ENCODE measurements around the gene ATP8B2.
"Not testable (repeated sequence)": the region's sequence is repeated elsewhere in the genome, so short reads cannot be mapped to it uniquely, and the experiment has no call there.

The ATP8B2 gene

DNA sequence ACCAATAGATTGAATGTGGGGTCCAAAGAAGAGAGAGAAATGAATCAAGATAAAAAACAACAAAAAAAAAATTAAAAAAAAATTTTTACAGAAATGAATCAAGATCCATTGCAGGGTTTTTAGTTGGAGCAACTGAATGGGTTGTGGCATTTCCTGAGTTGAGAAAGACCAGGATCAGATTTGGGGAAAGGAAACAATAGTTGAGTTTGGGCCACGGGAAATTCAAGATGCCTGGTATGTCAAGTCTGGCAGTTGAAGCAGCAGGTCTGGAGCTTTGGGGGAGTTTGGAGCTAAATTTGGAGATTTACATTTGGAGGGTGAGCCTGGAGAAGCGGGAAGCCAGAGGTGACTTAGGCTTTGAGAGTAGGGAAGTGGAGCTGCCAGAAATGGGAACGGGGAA is 22.6 kb downstream of the ATP8B2 start:
- DNase-seq: no peak

DNA sequence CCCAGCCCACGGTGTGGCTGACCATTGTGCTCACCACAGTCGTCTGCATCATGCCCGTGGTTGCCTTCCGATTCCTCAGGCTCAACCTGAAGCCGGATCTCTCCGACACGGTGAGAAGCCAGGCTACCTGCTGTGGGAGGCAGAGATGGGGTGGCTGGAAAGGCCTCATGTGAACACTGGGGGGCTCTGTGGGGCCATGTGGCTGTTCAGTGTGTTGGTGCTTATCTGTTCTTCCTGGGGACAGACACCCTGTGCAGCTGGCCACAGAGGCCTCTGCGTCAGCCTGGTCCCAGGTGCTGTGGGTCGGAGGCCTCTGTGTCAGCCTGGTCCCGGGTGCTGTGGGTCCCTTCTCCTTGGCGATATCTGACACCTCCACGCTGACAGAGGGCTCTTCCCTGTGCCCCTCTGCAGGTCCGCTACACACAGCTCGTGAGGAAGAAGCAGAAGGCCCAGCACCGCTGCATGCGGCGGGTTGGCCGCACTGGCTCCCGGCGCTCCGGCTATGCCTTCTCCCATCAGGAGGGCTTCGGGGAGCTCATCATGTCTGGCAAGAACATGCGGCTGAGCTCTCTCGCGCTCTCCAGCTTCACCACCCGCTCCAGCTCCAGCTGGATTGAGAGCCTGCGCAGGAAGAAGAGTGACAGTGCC is 23.2 kb downstream of the ATP8B2 start:
- no peak for DNase-seq

DNA sequence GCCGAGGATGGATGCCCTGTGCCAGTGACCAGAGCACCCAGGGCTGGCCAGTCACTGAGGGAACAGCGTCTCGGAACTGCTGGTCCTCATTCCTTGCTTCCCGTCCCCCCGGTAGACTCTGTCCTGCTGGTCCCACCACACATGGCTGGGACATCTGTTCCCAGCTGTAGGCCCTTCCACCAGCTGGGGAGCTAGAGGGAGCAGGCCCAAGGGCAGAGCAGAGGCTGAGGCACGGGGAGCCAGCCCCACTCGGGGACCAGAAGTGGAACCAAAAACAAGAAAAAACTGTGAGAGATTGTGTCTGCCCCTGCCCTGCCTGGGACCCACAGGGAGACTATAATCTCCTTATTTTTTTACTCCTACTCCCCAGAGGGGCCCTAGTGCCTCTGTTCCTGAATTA is 23.8 kb downstream of the ATP8B2 start:
- DNase-seq: no peak

DNA sequence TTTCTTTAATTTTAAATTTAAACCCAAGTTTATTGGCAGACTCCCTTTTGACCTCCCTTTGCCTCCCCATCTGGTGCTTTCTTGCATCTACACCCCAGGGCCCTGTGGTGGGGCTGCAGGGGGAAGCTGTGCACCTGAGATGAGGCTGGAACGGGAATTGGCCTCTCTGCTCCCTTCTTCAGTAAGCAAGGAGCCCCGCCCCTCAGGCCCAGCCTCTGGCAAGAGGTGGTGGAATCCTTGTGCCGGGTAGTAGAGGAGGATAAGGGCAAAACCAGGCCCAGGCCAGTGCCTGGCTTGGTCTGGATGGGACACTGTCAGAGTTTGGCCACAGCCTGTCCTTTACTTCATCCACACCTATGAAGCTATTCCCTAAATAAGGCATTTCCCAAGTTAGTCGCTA is 25.1 kb downstream of the ATP8B2 start:
- no peak for DNase-seq

DNA sequence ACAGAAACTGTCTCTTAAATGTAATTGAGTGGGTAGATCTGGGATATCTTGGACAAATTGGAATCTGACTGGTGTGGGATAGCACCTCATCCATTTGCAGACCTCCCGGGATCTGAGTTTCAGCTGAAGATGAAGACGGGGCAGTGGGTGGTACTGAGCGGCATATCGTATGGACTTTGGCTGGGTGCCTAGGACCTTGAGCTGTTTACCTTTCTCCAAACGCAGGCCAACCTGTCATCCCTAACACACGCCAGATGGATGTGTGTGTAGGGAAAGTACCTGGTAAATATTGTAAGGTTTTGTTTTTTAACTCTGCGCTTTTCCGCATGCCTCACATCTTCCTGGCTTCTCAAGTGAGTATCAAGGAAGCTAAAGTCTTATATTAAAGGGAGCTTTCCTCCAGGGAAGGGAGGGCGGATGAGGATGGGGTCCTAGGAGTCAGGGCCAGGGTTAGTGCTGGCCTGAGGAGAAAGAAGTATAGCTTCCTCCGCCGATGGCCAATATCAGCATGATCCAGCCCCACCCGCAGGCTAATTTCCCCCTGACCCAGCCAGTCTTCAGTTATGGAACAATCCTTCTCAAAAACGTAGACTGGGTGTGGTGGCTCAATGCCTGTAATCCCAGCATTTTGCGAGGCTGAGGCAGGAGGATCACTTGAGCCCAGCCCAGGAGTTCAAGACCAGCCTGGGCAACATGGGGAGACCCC is 26.2 kb downstream of the ATP8B2 start:
- DNase-seq: no peak

DNA sequence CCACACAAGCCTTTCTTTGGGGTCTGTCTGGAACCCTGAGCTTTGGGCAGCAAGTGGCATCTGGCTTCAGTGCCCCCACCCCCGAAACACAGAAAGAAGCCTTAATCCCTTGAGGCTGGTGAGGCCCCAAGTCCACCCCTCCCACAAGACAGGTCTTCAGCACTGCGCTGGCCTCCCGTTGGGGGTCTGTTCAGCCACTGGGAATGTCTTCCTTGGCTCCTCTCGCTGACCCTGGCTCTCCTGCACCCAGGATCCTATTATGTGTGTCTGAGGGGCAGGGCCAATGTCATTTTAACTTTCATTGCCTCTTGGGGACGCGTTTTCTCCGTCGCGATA is 26.9 kb downstream of the ATP8B2 start:
- no peak for DNase-seq

DNA sequence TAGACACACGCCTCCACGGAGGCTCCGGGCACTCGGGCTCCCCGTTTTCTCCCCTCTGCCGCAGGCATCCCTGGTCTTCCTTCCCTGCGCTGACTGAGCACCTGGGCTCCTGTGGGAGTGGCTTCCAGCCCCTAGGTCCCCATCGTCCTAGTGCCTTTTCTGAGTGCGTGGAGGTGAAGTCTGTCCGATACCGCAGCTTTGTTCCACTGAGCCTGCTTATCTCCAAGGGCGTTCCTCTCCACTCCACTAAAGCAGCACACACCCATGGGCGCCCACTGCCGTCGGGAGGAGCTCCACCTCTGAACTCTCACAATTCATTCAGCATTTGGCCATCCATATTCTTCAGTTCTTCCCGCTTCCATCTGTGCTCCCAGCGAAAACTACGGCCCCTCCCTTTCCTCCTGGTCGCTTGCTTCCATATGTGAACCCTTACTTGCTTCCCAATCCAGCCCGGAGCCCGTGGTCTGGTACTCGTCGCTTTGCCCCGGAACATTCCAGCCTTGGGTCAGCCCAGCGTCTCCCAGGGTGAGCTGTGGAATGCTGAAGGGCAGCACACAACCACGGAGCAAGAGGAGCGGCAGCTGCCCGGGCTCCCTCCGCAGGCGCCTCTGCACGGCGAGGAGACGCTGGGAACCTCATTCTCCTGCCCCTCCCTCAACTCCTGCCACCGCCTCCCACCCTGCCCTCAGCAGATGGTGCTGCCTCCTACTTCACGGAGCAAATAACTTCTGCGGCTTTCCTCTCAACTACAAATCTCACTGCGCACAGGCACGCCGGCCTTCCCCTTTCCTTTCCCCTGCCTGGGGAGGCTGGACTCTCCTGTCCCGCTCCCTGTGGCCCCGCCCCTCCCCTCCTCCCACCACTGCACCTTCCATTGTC is 27.5 kb downstream of the ATP8B2 start:
- DNase-seq: peak; percentile 44

DNA sequence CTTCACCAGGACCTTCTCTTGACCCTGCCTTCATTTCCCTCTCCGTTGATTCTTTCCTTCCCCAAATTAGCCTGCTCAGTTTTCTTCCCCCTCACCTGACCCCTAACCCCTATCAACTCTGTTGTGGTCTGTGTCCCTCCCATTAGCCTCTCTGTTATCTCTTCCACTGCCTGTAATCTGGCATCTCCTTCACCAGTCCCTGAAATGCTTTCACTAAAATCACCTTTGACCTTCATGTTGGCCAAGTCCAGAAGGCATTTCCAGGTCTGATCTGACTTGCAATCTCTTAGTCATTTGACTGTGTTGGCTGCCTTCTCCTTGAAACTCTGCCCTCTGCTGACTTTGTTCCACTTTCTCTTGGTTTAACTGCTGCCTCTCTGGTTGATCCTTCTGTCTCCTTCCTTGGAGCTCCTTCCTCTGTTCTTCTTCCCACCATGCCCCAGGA is 28.2 kb downstream of the ATP8B2 start:
- peak; percentile 19 for DNase-seq

DNA sequence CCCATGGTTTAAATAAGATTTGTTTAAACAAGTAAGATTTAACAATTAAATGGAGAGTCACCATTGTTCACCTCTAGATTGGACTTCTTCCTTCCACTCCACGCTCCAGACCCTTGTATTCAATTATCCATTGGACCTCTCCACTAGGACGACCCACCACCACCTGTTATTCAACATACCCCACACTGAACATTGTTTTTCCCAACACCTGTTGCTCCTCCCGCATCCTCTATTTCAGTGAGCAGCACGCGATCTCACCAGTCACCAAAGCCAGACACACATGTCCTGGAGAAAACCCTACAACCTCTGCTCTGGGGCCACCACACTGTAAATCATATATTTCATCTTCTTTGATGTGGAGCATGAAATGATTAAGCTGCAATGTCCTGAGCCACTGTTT is 28.6 kb downstream of the ATP8B2 start:
- DNase-seq: no peak

DNA sequence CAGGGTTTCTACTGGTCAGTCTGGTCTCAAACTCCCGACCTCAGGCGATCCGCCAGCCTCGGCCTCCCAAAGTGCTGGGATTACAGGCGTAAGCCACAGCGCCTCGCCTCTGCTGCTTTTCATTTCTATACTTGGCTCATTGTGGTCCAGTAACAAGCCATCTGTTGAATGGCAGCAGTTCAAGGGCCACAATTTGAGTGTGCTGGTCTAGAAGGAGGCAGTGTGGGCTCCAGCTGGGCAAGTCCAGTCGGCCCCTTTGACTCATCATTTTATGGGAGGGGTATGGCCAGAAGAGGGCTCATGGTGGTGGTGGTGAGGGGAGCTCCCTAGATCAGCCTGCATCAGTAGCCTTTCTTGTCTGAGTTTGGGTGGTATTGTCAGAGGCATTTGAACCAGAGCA is 33.2 kb downstream of the ATP8B2 start:
- no peak for DNase-seq

DNA sequence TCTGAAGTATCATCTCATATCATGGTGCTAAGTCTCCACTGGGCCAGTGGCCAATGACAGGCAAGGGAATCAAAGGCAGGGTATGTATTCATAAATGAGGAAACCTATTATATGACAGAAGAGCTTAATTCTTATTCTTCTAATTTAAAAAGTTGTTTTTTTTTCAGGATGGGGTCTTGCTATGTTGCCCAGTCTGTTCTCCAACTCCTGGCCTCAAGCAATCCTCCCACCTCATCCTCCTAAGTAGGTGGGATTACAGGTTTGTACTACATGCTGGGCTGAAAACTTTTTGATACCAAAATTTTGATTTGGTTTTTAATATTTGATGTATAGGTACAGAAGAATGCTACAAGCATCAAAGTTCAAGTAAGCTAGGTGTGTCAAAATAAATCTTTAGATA is 35.0 kb downstream of the ATP8B2 start:
- DNase-seq: no peak

DNA sequence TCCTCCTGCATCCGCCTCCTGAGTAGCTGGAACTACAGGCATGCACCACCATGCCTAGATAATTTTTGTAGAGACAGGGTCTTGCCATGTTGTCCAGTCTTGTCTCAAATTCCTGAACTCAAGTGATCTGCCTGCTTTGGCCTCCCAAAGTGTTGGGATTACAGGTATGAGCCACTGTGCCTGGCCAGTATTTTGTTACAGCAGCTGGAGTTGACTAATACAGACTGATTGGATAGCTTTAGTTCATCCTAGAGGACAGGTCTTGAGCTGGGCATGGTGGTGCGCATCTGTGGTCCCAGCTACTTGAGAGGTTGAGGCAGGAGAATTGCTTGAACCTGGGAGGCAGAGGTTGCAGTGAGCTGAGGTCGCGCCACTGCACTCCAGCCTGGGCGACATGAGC is 35.6 kb downstream of the ATP8B2 start:
- DNase-seq: not testable (repeated sequence)

DNA sequence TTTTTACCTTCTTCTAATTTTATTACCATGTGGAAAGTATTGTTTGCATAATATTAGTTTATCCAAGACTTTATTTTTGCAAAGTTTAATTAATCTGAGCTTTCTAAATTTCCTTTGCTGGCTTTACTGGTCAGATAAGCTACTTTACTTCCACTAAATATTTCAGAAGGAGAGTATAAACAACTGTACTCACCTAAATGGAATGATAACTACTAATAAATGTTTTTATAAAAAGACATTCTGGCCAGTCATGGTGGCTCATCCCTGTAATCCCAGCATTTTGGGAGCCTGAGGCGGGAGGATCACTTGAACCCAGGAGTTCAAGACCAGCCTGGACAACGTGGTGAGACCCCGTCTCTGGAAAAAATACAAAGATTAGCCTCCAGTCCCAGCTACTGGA is 36.0 kb downstream of the ATP8B2 start:
- no peak for DNase-seq

DNA sequence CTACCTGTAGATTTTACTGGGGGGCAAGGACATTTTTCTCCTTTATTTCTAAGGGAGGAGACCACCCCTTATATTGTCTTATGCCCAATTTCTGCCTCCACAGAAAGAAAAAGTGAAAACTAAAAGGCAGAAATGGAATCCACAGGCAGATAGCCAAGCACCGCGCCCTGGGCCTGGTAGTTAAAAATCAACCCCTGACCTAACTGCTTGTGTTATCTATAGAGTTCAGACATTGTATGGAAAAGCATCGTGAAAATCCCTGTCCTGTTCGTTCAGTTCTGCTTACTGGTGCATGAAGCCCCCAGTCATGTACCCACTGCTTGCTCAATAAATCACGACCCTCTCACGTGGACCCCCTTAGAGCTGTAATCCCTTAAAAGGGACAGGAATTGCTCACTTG is 46.1 kb downstream of the ATP8B2 start:
- DNase-seq: no peak

DNA sequence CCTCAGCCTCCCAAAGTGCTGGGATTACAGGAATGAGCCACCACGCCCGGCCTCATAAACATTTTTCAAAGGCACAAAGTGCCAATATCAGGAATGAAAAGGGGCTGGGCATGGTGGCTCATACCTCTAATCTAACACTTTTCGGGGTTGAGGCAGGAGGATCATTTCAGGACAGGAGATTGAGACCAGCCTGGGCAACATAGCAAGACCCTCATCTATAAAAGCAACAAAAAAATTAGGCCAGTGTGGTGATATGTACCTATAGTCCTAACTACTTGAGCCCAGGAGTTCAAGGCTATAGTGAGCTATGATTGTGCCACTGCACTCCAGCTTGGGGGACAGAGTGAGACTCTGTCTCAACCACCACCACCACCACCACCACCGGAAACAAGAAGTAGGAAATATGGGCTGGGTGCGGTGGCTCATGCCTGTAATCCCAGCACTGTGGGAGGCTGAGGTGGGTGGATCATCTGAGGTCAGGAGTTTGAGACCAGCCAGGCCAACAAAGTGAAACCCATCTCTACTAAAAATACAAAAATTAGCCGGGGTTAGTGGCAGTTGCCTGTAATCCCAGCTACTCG is 48.5 kb downstream of the ATP8B2 start:
- DNase-seq: not testable (repeated sequence)

DNA sequence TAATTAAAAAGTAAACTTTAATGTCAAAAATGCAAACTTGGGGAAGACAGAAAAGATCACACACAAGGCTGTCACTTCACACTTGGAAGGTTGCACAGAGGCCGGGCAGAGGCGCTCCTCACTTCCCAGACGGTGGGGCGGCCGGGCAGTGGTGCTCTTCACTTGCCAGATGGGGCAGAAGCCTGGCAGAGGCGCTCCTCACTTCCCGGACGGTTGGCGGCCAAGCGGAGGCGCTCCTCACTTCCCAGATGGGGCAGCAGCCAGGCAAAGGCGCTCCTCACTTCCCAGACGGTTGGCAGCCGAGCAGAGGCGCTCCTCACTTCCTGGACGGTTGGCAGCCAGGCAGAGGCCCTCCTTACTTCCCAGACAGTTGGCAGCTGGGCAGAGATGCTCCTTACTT is 54.0 kb downstream of the ATP8B2 start:
- no peak for DNase-seq

DNA sequence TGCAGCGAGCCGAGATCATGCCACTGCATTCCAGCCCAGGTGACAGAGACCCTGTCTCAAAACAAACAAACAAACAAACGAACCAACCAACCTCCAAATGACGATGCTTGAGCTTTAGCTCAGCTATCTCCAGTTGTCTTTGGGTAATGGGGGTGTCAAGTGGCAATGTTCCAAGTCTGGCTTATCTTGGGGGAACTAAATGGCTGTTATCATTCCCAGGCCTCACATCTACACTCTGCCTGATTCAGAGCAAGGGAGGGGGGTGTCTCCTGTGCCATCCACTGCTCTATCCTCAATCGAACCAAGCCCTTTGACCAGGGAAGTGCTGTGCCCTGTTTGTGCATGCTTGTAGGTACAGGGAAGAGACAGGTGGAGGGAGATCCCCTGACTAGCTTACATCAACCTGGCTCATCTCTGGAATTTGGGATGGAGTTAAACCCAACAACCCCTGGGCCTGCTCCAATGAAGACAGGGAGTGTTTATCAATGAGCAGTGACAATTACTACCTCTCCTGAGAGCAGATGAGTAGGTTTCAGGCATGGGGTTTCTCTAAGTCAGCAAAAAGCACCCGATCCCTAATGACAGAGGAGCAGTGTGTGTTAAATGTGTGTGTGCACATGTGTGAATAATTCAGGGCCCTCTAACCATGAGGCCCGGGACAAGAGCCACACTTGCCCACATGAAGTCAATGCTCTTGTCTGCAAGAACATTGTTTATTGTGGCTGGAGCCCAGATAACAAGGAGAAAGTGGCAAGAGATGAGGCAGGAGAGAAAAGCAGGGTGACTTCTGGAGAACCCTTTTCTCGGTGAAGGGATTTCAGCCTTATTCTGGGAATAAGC is 59.5 kb downstream of the ATP8B2 start:
- no peak for DNase-seq

DNA sequence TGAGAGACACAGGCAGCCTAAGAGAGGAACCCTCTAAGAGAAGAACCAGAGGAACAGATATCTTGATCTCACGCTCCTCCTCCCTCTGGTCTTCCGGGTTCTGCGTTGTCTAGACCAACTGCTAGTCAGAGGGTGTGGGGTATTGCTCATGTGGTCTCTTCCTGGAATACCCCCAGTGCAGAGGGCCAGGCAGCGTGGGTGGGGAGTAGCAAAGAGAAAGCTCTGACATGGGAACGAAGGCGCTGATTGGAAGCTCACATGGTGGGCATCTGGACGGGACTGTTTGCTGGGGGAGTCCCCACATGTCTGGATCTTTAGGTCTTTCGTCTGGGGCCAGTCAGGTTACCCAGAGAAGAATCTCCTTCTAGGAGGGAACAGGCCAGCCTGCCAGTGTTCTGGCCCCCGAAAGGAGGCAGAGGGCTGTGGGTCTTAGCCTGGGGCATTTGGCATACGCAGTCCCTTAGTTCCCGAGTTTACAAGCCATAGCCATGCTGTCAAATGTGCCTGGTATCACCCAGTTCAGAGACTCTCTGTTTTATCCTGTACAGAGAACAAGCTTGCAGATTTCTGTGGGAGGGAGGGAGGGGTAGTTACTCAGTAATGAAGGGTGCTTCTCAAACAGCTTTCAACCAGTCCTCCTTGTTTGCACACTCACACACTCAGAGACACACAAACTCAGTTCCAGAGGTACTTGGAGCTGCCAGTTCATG is 61.5 kb downstream of the ATP8B2 start:
- no peak for DNase-seq

DNA sequence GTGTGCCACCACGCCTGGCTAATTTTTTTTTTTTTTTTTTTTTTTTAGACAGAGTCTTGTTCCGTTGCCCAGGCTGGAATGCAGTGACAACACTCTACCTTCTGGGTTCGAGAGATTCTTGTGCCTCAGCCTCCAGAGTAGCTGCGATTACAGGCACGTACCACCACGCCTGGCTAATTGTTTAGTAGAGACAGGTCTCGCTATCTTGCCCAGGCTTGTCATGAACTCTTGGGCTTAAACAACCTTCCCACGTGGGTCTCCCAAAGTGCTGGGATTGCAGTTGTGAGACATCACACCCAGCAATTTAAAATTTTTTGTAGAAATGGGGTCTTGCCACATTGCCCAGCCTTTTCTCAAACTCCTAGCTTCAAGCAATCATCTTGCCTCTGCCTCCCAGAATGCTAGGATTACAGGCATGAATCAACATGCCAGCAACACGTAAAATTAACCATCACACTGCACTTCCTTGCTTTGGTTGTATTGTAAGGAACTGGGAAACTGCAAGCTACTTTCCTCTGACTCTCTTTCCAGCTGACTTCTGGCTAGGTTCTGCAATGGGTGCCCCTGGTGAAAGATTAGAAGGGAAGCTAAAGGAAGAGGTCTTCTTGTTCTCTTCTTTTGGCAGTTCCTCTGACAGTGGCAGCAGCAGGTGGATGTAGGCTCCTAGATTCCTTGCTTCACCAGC is 65.9 kb downstream of the ATP8B2 start:
- no peak for DNase-seq

DNA sequence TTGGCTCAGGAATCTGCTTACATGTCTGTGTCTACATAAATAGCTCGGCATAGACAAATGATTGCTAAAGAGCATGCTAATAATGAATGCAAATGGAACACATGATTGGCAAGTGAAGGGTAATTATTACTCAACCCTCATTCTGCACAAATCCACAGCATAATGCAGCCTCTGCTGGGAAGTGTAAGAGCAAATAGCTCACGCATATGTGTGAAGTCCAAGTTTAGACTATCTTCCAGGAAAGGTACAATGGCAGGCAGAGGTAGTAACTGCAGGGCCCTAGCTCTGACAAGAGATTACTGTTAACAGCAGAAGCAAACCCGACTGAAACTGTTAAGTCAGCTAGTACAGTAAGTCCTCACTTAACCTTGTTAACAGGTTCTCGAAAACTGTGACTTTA is 72.8 kb downstream of the ATP8B2 start:
- no peak for DNase-seq

DNA sequence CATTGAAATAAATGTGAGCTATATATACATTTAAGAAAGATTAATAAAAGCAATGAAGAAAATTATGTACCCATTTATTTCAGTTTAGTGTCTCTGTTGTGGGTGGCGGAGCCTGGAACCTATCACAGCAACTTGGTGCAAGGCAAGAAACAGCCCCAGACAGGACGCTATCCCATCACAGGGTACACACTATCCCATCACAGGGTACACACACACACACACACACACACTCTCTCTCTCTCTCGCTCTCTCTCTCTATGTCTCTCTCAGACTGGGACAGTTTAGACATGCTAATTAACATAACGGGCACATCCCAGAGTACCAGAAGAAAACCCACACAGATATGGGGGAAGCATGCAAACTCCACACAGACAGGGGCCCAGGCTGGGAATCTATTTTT is 73.4 kb downstream of the ATP8B2 start:
- DNase-seq: no peak

All from GF-D8 (cell line).